ENCODE results near the gene VAV2. TPM values are rescaled to one million over a fixed set of nuclear protein-coding genes. Genes with fewer than 3 reads are reported as not detected.

The VAV2 gene
- total RNA-seq, 1 donor from 2014 or later: 24.4 TPM

DNA sequence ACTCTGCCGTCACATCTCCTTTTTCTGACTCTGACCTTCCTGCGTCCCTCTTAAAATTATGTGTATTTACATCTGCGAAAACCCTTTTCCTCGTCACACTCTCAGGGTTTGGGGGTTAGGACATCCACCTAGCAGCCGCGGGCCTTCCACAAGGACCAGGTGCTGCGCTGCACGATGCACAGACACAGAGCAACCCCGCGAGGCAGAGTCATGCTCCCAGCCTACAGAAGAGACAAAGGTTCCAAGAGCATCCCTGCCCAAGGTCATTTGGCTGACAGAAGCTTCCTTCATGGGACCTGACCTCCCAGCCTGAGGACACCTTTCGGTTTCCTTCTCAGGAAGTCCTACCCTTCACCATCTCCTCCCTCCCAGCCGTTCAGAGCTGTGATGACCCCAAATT, 135.3 kb downstream of the VAV2 start:
- peaks cover 3% of the 10 kb centered on the region for H3K36me3 Mint-ChIP-seq (ENCODE audit: unreplicated experiment)
- no peaks in the 10 kb centered on the region for H3K9me3 Mint-ChIP-seq (ENCODE audit: unreplicated experiment)
- H3K27me3 Mint-ChIP-seq (ENCODE audit: unreplicated experiment): no peaks in the 10 kb centered on the region
- no peak overlapping the region for H3K4me3 Mint-ChIP-seq (ENCODE audit: unreplicated experiment)
- H3K27ac Mint-ChIP-seq (ENCODE audit: unreplicated experiment): no peak overlapping the region
- DNase-seq (ENCODE audit: extremely low spot score, unreplicated experiment): no peak
- peaks cover 11% of the 10 kb centered on the region for H3K4me1 Mint-ChIP-seq (ENCODE audit: unreplicated experiment)
- TF ChIP-seq CTCF (IDR thresholded peaks at IDR 0.05): no peak

DNA sequence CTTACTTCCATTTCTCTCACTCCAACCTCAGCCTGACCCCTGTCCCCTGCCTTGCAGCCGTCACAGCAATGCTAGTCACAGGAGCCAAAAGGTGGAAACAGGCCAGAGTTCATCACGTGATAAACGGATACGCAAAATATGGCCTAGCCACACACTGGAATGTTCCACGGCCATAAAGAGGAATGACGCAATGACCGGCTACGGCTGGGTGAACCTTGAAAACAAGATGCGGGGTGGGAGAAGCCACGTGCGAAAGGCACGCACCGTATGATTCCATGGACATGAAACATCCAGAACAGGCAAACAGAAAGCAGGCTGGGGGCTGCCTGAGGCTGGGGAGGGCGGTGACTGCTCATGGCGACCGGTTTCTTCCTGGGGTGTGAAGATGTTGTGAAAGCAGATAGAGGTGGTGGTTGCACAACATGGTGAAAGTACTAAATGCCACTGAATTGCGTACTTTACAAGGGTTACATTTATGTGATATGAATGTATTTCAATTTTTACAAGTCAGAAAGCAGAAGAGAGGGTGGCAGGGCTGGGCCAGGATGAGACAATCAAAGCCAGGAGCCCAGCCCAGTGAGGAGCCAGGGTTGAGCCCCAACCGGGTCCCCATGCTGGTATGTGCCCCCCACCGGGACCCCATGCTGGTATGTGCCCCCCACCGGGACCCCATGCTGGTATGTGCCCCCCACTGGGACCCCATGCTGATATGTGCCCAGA, 136.2 kb downstream of the VAV2 start:
- Mint-ChIP-seq H3K4me1 (ENCODE audit: unreplicated experiment) (peaks cover 11% of the 10 kb centered on the region), H3K36me3 (ENCODE audit: unreplicated experiment) (peaks cover 3% of the 10 kb centered on the region), H3K27me3 (ENCODE audit: unreplicated experiment) (no peaks in the 10 kb centered on the region), H3K4me3 (ENCODE audit: unreplicated experiment) (no peak overlapping the region), H3K27ac (ENCODE audit: unreplicated experiment) (no peak overlapping the region), H3K9me3 (ENCODE audit: unreplicated experiment) (no peaks in the 10 kb centered on the region)
- DNase-seq (ENCODE audit: extremely low spot score, unreplicated experiment): no peak
- TF ChIP-seq CTCF (IDR thresholded peaks at IDR 0.05): no peak

DNA sequence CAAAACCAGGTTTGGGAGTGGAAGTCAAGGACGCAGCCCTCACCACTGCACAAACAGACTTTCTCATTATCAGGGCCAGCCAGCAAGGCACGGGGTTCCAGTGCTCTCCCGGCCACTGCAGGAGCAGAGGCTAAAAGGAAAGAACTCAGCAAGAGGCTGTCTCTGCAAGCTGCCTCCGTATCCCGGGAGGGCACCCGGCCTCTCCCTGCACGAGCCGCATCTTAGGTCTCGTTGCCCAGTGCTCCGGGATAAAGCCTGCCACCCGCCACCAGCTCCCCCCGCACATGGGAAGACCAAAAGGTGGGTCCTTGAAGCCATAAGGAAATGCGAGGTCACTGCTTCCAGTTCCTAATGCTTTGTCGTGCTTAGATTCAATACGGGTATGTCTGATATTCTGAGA, 136.8 kb downstream of the VAV2 start:
- DNase-seq (ENCODE audit: extremely low spot score, unreplicated experiment): no peak
- no peak for TF ChIP-seq CTCF (IDR thresholded peaks at IDR 0.05)
- no peaks in the 10 kb centered on the region for H3K9me3 Mint-ChIP-seq (ENCODE audit: unreplicated experiment)
- H3K27me3 Mint-ChIP-seq (ENCODE audit: unreplicated experiment): no peaks in the 10 kb centered on the region
- no peaks in the 10 kb centered on the region for H3K36me3 Mint-ChIP-seq (ENCODE audit: unreplicated experiment)
- no peak overlapping the region for H3K4me3 Mint-ChIP-seq (ENCODE audit: unreplicated experiment)
- H3K27ac Mint-ChIP-seq (ENCODE audit: unreplicated experiment): no peak overlapping the region
- H3K4me1 Mint-ChIP-seq (ENCODE audit: unreplicated experiment): peaks cover 11% of the 10 kb centered on the region

DNA sequence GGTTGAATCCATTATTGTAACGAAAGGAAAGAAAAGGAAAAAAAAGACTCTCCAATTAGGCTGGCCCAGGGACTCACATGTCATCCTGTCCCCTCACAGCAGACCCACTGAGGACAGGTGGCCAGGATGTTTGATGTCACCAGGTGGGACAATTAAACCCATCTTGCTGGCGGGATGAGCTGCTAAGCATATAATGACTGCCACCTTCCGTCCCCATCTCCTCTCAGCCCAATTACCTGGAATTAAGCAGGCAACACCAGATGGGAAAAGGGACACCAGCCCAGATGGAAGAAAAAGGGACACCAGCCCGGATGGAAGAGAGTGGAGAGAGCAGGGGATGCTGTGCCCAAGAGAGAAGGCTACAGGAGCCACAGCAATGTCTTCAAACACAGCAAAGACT, 137.4 kb downstream of the VAV2 start:
- no peaks in the 10 kb centered on the region for H3K9me3 Mint-ChIP-seq (ENCODE audit: unreplicated experiment)
- no peaks in the 10 kb centered on the region for H3K27me3 Mint-ChIP-seq (ENCODE audit: unreplicated experiment)
- H3K4me1 Mint-ChIP-seq (ENCODE audit: unreplicated experiment): peaks cover 11% of the 10 kb centered on the region
- H3K27ac Mint-ChIP-seq (ENCODE audit: unreplicated experiment): no peak overlapping the region
- DNase-seq (ENCODE audit: extremely low spot score, unreplicated experiment): no peak
- TF ChIP-seq CTCF (IDR thresholded peaks at IDR 0.05): no peak
- H3K4me3 Mint-ChIP-seq (ENCODE audit: unreplicated experiment): no peak overlapping the region
- H3K36me3 Mint-ChIP-seq (ENCODE audit: unreplicated experiment): no peaks in the 10 kb centered on the region

DNA sequence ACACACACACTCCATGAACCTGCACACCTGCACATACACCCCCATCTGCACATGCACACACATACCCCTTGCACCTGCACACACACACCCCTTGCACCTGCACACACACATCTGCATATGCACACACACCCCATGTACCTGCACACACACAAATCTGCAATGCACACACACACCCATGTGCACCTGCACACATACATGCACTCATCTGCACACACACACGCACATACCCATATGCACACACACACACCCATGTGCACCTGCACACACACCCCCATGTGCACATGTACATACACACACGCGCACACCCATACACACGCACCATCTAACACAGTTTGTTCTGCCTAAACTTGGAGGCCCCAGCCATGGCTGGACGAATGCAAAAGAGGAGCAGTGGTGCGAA, 138.1 kb downstream of the VAV2 start:
- H3K4me1 Mint-ChIP-seq (ENCODE audit: unreplicated experiment): peaks cover 11% of the 10 kb centered on the region
- no peaks in the 10 kb centered on the region for H3K27me3 Mint-ChIP-seq (ENCODE audit: unreplicated experiment)
- H3K36me3 Mint-ChIP-seq (ENCODE audit: unreplicated experiment): no peaks in the 10 kb centered on the region
- no peak for DNase-seq (ENCODE audit: extremely low spot score, unreplicated experiment)
- H3K27ac Mint-ChIP-seq (ENCODE audit: unreplicated experiment): no peak overlapping the region
- no peak overlapping the region for H3K4me3 Mint-ChIP-seq (ENCODE audit: unreplicated experiment)
- no peaks in the 10 kb centered on the region for H3K9me3 Mint-ChIP-seq (ENCODE audit: unreplicated experiment)
- TF ChIP-seq CTCF (IDR thresholded peaks at IDR 0.05): no peak
